Measurements from ENCODE around the gene SAPCD2.

GRCh38 chr9:137078701-137079400 lies 8.5 kb upstream of the SAPCD2 start:
- TF ChIP-seq CTCF (IDR thresholded peaks at IDR 0.05) (no peak), POLR2A (IDR thresholded peaks at IDR 0.05) (no peak)
